ENCODE results near the gene VPS13D. TPM values are rescaled to one million over a fixed set of nuclear protein-coding genes. Genes with fewer than 3 reads are reported as not detected.

Gene VPS13D
- total RNA-seq, 2 donors from 2014 or later: 54.3 to 56.0 TPM

DNA sequence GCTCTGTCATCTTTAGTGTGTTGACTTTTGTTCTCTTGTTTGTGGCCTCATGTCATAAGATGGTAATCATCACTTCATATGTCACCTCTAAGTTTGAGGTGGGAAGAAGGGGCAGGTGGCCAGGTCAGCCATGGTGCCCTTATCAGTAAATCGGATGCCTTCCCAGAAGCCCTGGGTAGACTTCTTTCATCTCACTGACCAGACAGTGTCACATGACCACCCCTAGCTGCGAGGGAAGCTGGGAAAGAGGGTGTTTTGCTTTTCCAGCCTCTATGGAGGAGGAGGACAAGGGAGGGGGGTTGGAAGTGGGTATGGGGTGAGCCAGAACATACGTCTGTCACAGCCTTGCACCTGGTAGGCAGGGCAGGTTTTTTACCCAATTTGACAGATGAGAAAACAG, 34.4 kb upstream of the VPS13D start:
- no peaks in the 10 kb centered on the region for H3K9me3 ChIP-seq
- no peak for DNase-seq
- H3K36me3 ChIP-seq: no peaks in the 10 kb centered on the region
- H3K27me3 ChIP-seq: no peaks in the 10 kb centered on the region
- TF ChIP-seq, protein P1, sequence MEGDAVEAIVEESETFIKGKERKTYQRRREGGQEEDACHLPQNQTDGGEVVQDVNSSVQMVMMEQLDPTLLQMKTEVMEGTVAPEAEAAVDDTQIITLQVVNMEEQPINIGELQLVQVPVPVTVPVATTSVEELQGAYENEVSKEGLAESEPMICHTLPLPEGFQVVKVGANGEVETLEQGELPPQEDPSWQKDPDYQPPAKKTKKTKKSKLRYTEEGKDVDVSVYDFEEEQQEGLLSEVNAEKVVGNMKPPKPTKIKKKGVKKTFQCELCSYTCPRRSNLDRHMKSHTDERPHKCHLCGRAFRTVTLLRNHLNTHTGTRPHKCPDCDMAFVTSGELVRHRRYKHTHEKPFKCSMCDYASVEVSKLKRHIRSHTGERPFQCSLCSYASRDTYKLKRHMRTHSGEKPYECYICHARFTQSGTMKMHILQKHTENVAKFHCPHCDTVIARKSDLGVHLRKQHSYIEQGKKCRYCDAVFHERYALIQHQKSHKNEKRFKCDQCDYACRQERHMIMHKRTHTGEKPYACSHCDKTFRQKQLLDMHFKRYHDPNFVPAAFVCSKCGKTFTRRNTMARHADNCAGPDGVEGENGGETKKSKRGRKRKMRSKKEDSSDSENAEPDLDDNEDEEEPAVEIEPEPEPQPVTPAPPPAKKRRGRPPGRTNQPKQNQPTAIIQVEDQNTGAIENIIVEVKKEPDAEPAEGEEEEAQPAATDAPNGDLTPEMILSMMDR (IDR thresholded peaks at IDR 0.05): no peak
- intact Hi-C loops (cut with DNase I): no loop called here
- no peaks in the 10 kb centered on the region for H3K4me1 ChIP-seq
- no peak overlapping the region for H3K9ac ChIP-seq (ENCODE audit: low read depth in 2 of 2, low read length in 2 of 2)
- no peak overlapping the region for H3K4me3 ChIP-seq
- no peak overlapping the region for H3K27ac ChIP-seq

- Histone ChIP-seq H3K4me3 (no peak overlapping the region), H3K27ac (no peak overlapping the region), H3K27me3 (no peaks in the 10 kb centered on the region), H3K9ac (ENCODE audit: low read depth in 2 of 2, low read length in 2 of 2) (no peak overlapping the region), H3K4me1 (no peaks in the 10 kb centered on the region), H3K9me3 (no peaks in the 10 kb centered on the region), H3K36me3 (no peaks in the 10 kb centered on the region)
- intact Hi-C loops (cut with DNase I): no loop called here
- no peak for DNase-seq
- TF ChIP-seq, protein P1 (IDR thresholded peaks at IDR 0.05): no peak
Observed at GRCh38 chr1:12196641-12197482, 33.0 kb upstream of the VPS13D start.

- no peak overlapping the region for H3K9ac ChIP-seq (ENCODE audit: low read depth in 2 of 2, low read length in 2 of 2)
- no peak overlapping the region for H3K4me3 ChIP-seq
- no peaks in the 10 kb centered on the region for H3K9me3 ChIP-seq
- H3K4me1 ChIP-seq: no peaks in the 10 kb centered on the region
- H3K27me3 ChIP-seq: no peaks in the 10 kb centered on the region
- no peaks in the 10 kb centered on the region for H3K36me3 ChIP-seq
- no peak for DNase-seq
- TF ChIP-seq, protein P1 (IDR thresholded peaks at IDR 0.05): no peak
- H3K27ac ChIP-seq: no peak overlapping the region
- intact Hi-C loops (cut with DNase I): no loop called here
Observed at GRCh38 chr1:12197483-12197880, 32.3 kb upstream of the VPS13D start.

DNA sequence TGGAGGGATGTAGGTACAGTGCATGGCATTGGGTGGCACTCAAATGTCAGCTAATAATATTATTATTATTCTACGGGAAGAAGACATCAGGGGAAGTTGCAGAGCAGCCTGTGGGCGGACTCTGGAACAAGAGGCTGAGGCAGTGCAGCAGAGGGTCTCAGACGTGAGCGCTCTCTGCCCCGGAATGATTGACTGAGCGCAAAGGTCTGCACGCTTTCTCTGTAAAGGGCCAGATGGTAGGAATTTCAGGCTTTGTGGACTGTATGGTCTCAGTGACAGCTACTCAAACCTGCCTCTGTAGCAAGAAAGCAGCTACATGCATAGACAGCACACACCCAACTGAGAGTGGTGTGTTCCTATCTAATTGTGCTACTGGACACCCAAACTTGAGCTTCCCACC, 29.6 kb upstream of the VPS13D start:
- Histone ChIP-seq H3K36me3 (no peaks in the 10 kb centered on the region), H3K4me1 (no peaks in the 10 kb centered on the region), H3K9me3 (no peaks in the 10 kb centered on the region), H3K27me3 (no peaks in the 10 kb centered on the region), H3K4me3 (no peak overlapping the region), H3K9ac (ENCODE audit: low read depth in 2 of 2, low read length in 2 of 2) (no peak overlapping the region), H3K27ac (no peak overlapping the region)
- intact Hi-C loops (cut with DNase I): no loop called here
- TF ChIP-seq, protein P1 (IDR thresholded peaks at IDR 0.05): no peak
- no peak for DNase-seq

GRCh38 chr1:12201352-12202189, 28.3 kb upstream of the VPS13D start:
- H3K9ac ChIP-seq (ENCODE audit: low read depth in 2 of 2, low read length in 2 of 2): no peak overlapping the region
- intact Hi-C loops (cut with DNase I): no loop called here
- no peak overlapping the region for H3K4me3 ChIP-seq
- H3K9me3 ChIP-seq: no peaks in the 10 kb centered on the region
- DNase-seq: no peak
- H3K36me3 ChIP-seq: no peaks in the 10 kb centered on the region
- no peak overlapping the region for H3K27ac ChIP-seq
- H3K4me1 ChIP-seq: no peaks in the 10 kb centered on the region
- TF ChIP-seq, protein P1 (IDR thresholded peaks at IDR 0.05): no peak
- no peaks in the 10 kb centered on the region for H3K27me3 ChIP-seq

Measured in colonic mucosa (tissue), 4 donors.